GM18909 (cell line): ENCODE results near the gene CHP2.

ENCODE experiments used
- ATAC-seq: cut with Tn5 transposase; IDR thresholded peaks from one replicate; pipeline ENCODE4 v1.9.1; 2021; ENCODE audit warnings: mild to moderate bottlenecking; ENCODE audit not compliant: unreplicated experiment, poor library complexity

CHP2 gene

GRCh38 chr16:23803591-23804123 lies 48.8 kb downstream of the CHP2 start:
- peak; percentile 62 for ATAC-seq

- ATAC-seq = no peak
Observed at GRCh38 chr16:23807028-23807427, 52.2 kb downstream of the CHP2 start.
